GM12878 (cell line): ENCODE results near the gene SELENOO.
A peak's percentile ranks its signal among the peaks of the same experiment; 100 is the strongest.

Source experiments
- POLR2AphosphoS5 ChIP-seq: IDR thresholded peaks from 2 replicates; pipeline ENCODE4 v1.6.1; 2011; ENCODE audit warnings: mild to moderate bottlenecking, low read length, inconsistent platforms
- POU2F2 ChIP-seq: IDR thresholded peaks from 3 replicates; pipeline ENCODE4 v1.6.1; 2011; ENCODE audit warnings: low read depth, mild to moderate bottlenecking, low read length, borderline replicate concordance
- TCF7 ChIP-seq: IDR thresholded peaks from 2 replicates; pipeline ENCODE4 v1.6.1; 2014; ENCODE audit warnings: antibody characterized with exemption, borderline replicate concordance
- WRNIP1 ChIP-seq: IDR thresholded peaks from 2 replicates; pipeline ENCODE4 v1.6.1; 2011; ENCODE audit warnings: low read depth, low read length, improper control_type of control experiment, borderline replicate concordance
- TF ChIP-seq, protein P1 (sequence below), 3 experiments: IDR thresholded peaks in 2 of 3; conservative IDR thresholded peaks in 1 of 3; 2 replicates each; pipeline ENCODE4 v1.5.1; 2011; ENCODE audit warnings: low read depth in 3 of 3, low read length in 3 of 3, mild to moderate bottlenecking in 3 of 3, control low read depth in 2 of 3, moderate library complexity in 2 of 3, inconsistent platforms in 1 of 3, mixed read lengths in 1 of 3; ENCODE audit not compliant: control insufficient read depth in 2 of 3, insufficient read depth in 1 of 3; ENCODE audit errors: extremely low read depth in 1 of 3

DNA sequence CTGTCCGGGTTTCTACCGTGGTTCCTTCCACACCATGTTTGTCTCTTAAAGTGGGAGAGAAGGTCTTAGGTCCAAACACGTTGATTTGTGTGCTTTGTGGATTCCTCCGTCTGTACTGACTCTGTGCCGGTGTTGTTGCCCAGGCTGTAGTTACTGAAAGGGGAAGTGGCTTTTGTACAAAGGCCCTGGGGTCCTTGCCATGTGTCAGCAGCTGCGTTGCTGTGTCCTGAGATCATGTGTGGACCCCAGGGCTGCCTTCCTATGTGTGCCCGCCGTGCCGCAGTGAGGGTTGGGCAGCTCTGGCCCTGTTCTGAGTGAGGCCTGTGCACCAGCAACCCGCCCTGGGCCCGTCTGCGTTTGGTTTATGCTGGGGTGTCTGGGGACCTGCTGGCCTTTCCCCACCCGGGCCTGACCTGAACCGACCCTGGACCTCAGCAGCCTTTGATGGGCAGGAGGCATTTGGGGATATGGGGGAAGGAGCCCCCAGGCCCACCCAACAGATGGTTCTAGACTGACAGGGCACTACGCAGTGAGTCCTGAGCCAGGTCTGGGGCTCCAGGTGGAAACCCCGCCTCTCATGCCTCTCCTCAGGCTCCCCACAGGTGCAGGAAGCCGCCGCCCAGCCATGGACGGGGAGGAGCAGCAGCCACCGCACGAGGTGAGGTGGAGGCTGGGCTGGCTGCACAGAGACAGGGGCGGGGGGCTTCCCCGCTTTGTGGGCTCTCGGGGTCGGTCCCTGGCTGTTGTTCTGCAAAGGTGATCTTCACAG lies 8.2 kb upstream of the SELENOO start:
- TF ChIP-seq POLR2AphosphoS5 (peak; percentile 55; the same call in 1 of the 2 replicates), WRNIP1 (no peak), POU2F2 (no peak), TCF7 (no peak)
- TF ChIP-seq, protein P1, sequence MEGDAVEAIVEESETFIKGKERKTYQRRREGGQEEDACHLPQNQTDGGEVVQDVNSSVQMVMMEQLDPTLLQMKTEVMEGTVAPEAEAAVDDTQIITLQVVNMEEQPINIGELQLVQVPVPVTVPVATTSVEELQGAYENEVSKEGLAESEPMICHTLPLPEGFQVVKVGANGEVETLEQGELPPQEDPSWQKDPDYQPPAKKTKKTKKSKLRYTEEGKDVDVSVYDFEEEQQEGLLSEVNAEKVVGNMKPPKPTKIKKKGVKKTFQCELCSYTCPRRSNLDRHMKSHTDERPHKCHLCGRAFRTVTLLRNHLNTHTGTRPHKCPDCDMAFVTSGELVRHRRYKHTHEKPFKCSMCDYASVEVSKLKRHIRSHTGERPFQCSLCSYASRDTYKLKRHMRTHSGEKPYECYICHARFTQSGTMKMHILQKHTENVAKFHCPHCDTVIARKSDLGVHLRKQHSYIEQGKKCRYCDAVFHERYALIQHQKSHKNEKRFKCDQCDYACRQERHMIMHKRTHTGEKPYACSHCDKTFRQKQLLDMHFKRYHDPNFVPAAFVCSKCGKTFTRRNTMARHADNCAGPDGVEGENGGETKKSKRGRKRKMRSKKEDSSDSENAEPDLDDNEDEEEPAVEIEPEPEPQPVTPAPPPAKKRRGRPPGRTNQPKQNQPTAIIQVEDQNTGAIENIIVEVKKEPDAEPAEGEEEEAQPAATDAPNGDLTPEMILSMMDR (IDR thresholded peaks at IDR 0.05 in 2 of 3, conservative IDR thresholded peaks at IDR 0.05 in 1 of 3; ENCODE audit: control insufficient read depth in 2 of 3, extremely low read depth in 1 of 3, insufficient read depth in 1 of 3, low read depth in 3 of 3, low read length in 3 of 3) = no peak
